Caco-2 (cell line): ENCODE measurements around the gene STPG2. TPM values are rescaled to one million over a fixed set of nuclear protein-coding genes. Genes with fewer than 3 reads are reported as not detected.

Experiments
- BruUV-seq: library from RNA; stranded (reverse); fragments of 400-500 nt; replicated peaks from 2 replicates; lab custom pipeline; 2021; lab: Mats Ljungman, UMichigan
- CTCF ChIA-PET: fragments of 300-600 bp; sonication (Branson Sonifier 250); formaldehyde crosslinking; loops from one replicate; lab custom pipeline; 2022; ENCODE audit warnings: antibody characterized with exemption; lab: Charles Lee
- POLR2A ChIA-PET: fragments of 300-600 bp; sonication (Branson Sonifier 250); formaldehyde crosslinking; loops from one replicate; lab custom pipeline; 2022; ENCODE audit warnings: antibody characterized with exemption; lab: Charles Lee
- DNase-seq, 2 experiments: peaks; one replicate each; pipeline versions ENCODE4 v3.0.0 to v3.0.0-alpha.2; 2020 to 2022
- H3K27me3 ChIP-seq: replicated peaks from 2 replicates; pipeline ENCODE4 v1.6.0; 2011; ENCODE audit warnings: low read length; ENCODE audit not compliant: control insufficient read depth, insufficient read depth
- H3K36me3 ChIP-seq: 2 replicates; pipeline ENCODE4 v1.5.1; 2011; ENCODE audit warnings: low read length; ENCODE audit not compliant: control insufficient read depth, insufficient read depth
- H3K4me1 ChIP-seq: fragments of 250-450 bp; sonication (Bioruptor Pico); 2 replicates; pipeline ENCODE4 v1.5.1; 2020; ENCODE audit warnings: mild to moderate bottlenecking
- H3K4me3 ChIP-seq: 2 replicates; pipeline ENCODE4 v1.5.1; 2011; ENCODE audit warnings: low read depth, mild to moderate bottlenecking, control low read depth, low read length
- H3K9me3 ChIP-seq: fragments of 250-450 bp; sonication (Bioruptor Pico); 2 replicates; pipeline ENCODE4 v1.5.1; 2020; ENCODE audit warnings: mild to moderate bottlenecking, moderate library complexity
- H3K27ac Mint-ChIP-seq: one replicate; pipeline ENCODE4 v1.8.0; 2022; ENCODE audit warnings: mixed read lengths; ENCODE audit not compliant: unreplicated experiment
- H3K27me3 Mint-ChIP-seq: one replicate; pipeline ENCODE4 v1.8.0; 2022; ENCODE audit warnings: mixed read lengths; ENCODE audit not compliant: insufficient read depth, unreplicated experiment
- H3K36me3 Mint-ChIP-seq: one replicate; pipeline ENCODE4 v1.8.0; 2022; ENCODE audit warnings: mild to moderate bottlenecking, mixed read lengths; ENCODE audit not compliant: insufficient read depth, unreplicated experiment
- H3K4me1 Mint-ChIP-seq: one replicate; pipeline ENCODE4 v1.8.0; 2022; ENCODE audit warnings: low read depth, mixed read lengths; ENCODE audit not compliant: unreplicated experiment
- H3K4me3 Mint-ChIP-seq: one replicate; pipeline ENCODE4 v1.8.0; 2022; ENCODE audit warnings: mild to moderate bottlenecking, moderate library complexity, mixed read lengths; ENCODE audit not compliant: unreplicated experiment
- H3K9me3 Mint-ChIP-seq: one replicate; pipeline ENCODE4 v1.8.0; 2022; ENCODE audit warnings: mixed read lengths; ENCODE audit not compliant: unreplicated experiment
- intact Hi-C: fragments of 100-400 bp; cut with micrococcal nuclease; formaldehyde crosslinking; loops from one replicate; pipeline ENCODE4 v1.10.0; 2022; ENCODE audit not compliant: unreplicated experiment
- total RNA-seq: library from RNA; stranded (reverse); gene quantifications from 2 replicates; pipeline ENCODE4 v1.2.3, GENCODE V29; 2022
- TF ChIP-seq, protein P1 (sequence below), 2 experiments: fragments of 200-600 bp in 1 of 2; IDR thresholded peaks; 1 replicate in 1 of 2; 2 replicates in 1 of 2; pipeline versions ENCODE4 v1.5.1 to v1.8.0; 2011 to 2022; ENCODE audit warnings: antibody characterized with exemption in 1 of 2, control low read depth in 1 of 2, inconsistent platforms in 1 of 2, low read depth in 1 of 2, low read length in 1 of 2, mild to moderate bottlenecking in 1 of 2, moderate library complexity in 1 of 2; ENCODE audit not compliant: insufficient read depth in 1 of 2, severe bottlenecking in 1 of 2, unreplicated experiment in 1 of 2

Gene STPG2
- total RNA-seq, 1 experiment from 2014 or later, result not detected

DNA sequence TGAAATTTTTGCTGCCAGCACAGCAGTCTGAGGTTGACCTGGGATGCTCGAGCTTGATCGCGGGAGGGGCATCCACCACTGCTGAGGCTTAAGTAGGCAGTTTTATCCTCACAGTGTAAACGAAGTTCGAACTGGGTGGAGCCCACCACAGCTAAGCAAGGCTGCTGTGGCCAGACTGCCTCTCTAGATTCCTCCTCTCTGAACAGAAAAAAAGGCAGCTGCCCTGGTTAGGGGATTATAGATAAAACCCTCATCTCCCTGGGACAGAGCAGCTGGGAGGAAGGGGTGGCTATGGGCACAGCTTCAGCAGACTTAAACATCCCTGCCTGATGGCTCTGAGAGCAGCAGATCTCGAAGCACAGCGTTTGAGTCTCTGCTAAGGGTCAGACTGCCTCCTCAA lies 314.6 kb downstream of the STPG2 start:
- TF ChIP-seq, protein P1, sequence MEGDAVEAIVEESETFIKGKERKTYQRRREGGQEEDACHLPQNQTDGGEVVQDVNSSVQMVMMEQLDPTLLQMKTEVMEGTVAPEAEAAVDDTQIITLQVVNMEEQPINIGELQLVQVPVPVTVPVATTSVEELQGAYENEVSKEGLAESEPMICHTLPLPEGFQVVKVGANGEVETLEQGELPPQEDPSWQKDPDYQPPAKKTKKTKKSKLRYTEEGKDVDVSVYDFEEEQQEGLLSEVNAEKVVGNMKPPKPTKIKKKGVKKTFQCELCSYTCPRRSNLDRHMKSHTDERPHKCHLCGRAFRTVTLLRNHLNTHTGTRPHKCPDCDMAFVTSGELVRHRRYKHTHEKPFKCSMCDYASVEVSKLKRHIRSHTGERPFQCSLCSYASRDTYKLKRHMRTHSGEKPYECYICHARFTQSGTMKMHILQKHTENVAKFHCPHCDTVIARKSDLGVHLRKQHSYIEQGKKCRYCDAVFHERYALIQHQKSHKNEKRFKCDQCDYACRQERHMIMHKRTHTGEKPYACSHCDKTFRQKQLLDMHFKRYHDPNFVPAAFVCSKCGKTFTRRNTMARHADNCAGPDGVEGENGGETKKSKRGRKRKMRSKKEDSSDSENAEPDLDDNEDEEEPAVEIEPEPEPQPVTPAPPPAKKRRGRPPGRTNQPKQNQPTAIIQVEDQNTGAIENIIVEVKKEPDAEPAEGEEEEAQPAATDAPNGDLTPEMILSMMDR (IDR thresholded peaks at IDR 0.05; ENCODE audit: insufficient read depth in 1 of 2, low read depth in 1 of 2, low read length in 1 of 2, severe bottlenecking in 1 of 2, unreplicated experiment in 1 of 2), result no peak
- no TSS peak for BruUV-seq
- H3K36me3 ChIP-seq, result no peaks in the 10 kb centered on the region
- H3K27me3 ChIP-seq, result no peaks in the 10 kb centered on the region
- H3K9me3 ChIP-seq, result no peaks in the 10 kb centered on the region
- intact Hi-C loops, result no loop called here
- H3K4me1 ChIP-seq, result no peaks in the 10 kb centered on the region
- Mint-ChIP-seq H3K36me3 (no peaks in the 10 kb centered on the region), H3K4me1 (no peaks in the 10 kb centered on the region), H3K27ac (no peak overlapping the region), H3K4me3 (no peak overlapping the region), H3K9me3 (no peaks in the 10 kb centered on the region), H3K27me3 (peaks cover 19% of the 10 kb centered on the region)
- ChIA-PET POLR2A (no interaction called here), CTCF (no interaction called here)
- no peak overlapping the region for H3K4me3 ChIP-seq
- no peak for DNase-seq

DNA sequence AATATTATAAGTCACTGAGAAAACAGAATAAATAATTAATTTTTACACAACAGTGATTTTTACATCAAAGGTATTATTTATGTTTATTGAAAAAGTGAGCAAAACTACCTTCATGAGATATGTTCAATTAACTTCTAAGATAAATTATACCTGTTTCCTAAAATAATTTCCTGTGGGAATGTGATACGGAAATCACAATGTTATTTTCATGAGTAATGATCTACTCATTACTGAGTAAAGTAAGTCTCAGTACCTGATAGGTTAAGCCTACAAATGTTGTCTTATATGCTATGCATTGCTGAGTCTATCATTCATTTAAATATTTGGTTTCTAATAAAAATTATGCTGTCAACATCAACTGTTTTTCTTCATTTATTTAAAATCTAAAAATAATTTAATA lies 324.0 kb downstream of the STPG2 start:
- no peak overlapping the region for H3K4me3 Mint-ChIP-seq
- ChIA-PET POLR2A (no interaction called here), CTCF (no interaction called here)
- DNase-seq, result no peak
- H3K4me1 Mint-ChIP-seq, result no peaks in the 10 kb centered on the region
- intact Hi-C loops, result no loop called here
- H3K27ac Mint-ChIP-seq, result no peak overlapping the region
- H3K4me1 ChIP-seq, result no peaks in the 10 kb centered on the region
- H3K27me3 ChIP-seq, result no peaks in the 10 kb centered on the region
- TF ChIP-seq, protein P1 (IDR thresholded peaks at IDR 0.05; ENCODE audit: insufficient read depth in 1 of 2, low read depth in 1 of 2, low read length in 1 of 2, severe bottlenecking in 1 of 2, unreplicated experiment in 1 of 2), result no peak
- no peak overlapping the region for H3K4me3 ChIP-seq
- H3K36me3 ChIP-seq, result no peaks in the 10 kb centered on the region
- no peaks in the 10 kb centered on the region for H3K27me3 Mint-ChIP-seq
- no TSS peak for BruUV-seq
- H3K9me3 ChIP-seq, result no peaks in the 10 kb centered on the region
- no peaks in the 10 kb centered on the region for H3K9me3 Mint-ChIP-seq
- no peaks in the 10 kb centered on the region for H3K36me3 Mint-ChIP-seq

DNA sequence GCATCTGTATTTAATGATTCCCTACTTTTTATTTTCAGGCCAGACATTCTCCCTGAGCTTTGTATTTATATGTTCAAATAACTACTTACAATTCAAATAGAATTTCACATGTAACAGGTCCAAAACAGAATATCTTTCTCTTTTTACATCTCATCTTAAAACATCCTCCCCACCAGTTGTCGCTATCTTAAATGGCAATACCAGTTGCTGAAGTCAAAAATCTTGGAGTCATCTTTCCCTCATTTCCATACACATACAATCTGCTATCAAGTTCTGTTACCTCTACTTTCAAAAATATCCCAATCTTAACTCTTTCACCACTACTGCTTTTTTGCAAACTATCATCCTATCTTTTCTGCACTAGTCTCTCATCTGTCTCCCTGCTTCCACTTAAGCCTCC lies 330.5 kb downstream of the STPG2 start:
- Mint-ChIP-seq H3K4me3 (no peak overlapping the region), H3K27ac (no peak overlapping the region), H3K4me1 (no peaks in the 10 kb centered on the region), H3K27me3 (no peaks in the 10 kb centered on the region), H3K36me3 (no peaks in the 10 kb centered on the region), H3K9me3 (no peaks in the 10 kb centered on the region)
- BruUV-seq, result no TSS peak
- intact Hi-C loops, result no loop called here
- H3K36me3 ChIP-seq, result no peaks in the 10 kb centered on the region
- no peaks in the 10 kb centered on the region for H3K4me1 ChIP-seq
- no peak overlapping the region for H3K4me3 ChIP-seq
- DNase-seq, result no peak
- POLR2A ChIA-PET, result no interaction called here
- H3K9me3 ChIP-seq, result no peaks in the 10 kb centered on the region
- CTCF ChIA-PET, result no interaction called here
- H3K27me3 ChIP-seq, result no peaks in the 10 kb centered on the region
- TF ChIP-seq, protein P1 (IDR thresholded peaks at IDR 0.05; ENCODE audit: insufficient read depth in 1 of 2, low read depth in 1 of 2, low read length in 1 of 2, severe bottlenecking in 1 of 2, unreplicated experiment in 1 of 2), result no peak
